Stimulated activated CD8-positive, alpha-beta memory T cell treated with anti-CD3 and anti-CD28 coated beads, Interleukin-12 subunit alpha, Interleukin-12 subunit beta, amount 100 ng/mL, for 4 hours (primary cell): Measurements from ENCODE around the gene MKKS.
"Not testable (repeated sequence)": the region's sequence is repeated elsewhere in the genome, so short reads cannot be mapped to it uniquely, and the experiment has no call there.

Source experiments
- DNase-seq: peaks from one replicate; pipeline ENCODE4 v3.0.0-alpha.2; 2020; ENCODE audit warnings: low read depth

The MKKS gene

GRCh38 chr20:10412591-10413408, 21.2 kb downstream of the MKKS start:
- no peak for DNase-seq

- DNase-seq = no peak
Observed at GRCh38 chr20:10411673-10412072, 22.3 kb downstream of the MKKS start.

- no peak for DNase-seq
Observed at GRCh38 chr20:10408108-10408813, 25.8 kb downstream of the MKKS start.

GRCh38 chr20:10404959-10405530, 29.0 kb downstream of the MKKS start:
- no peak for DNase-seq

- no peak for DNase-seq
Observed at GRCh38 chr20:10404023-10404628, 29.9 kb downstream of the MKKS start.

GRCh38 chr20:10402938-10403608, 30.9 kb downstream of the MKKS start:
- no peak for DNase-seq

GRCh38 chr20:10398834-10399369, 35.1 kb downstream of the MKKS start:
- no peak for DNase-seq

- not testable (repeated sequence) for DNase-seq
Observed at GRCh38 chr20:10394752-10395151, 39.3 kb downstream of the MKKS start.

GRCh38 chr20:10390709-10391108, 43.3 kb downstream of the MKKS start:
- no peak for DNase-seq

GRCh38 chr20:10388597-10388996, 45.4 kb downstream of the MKKS start:
- DNase-seq = no peak

- DNase-seq = no peak
Observed at GRCh38 chr20:10387686-10388085, 46.3 kb downstream of the MKKS start.

GRCh38 chr20:10385850-10386544, 48.0 kb downstream of the MKKS start:
- no peak for DNase-seq

GRCh38 chr20:10381477-10381876, 52.5 kb downstream of the MKKS start:
- DNase-seq = no peak

- no peak for DNase-seq
Observed at GRCh38 chr20:10379761-10380160, 54.3 kb downstream of the MKKS start.

- DNase-seq = no peak
Observed at GRCh38 chr20:10376270-10377075, 57.5 kb downstream of the MKKS start.

- DNase-seq = no peak
Observed at GRCh38 chr20:10375191-10375590, 58.8 kb downstream of the MKKS start.

GRCh38 chr20:10374036-10374435, 60.0 kb downstream of the MKKS start:
- no peak for DNase-seq

- DNase-seq = no peak
Observed at GRCh38 chr20:10371467-10371866, 62.6 kb downstream of the MKKS start.

GRCh38 chr20:10370091-10370887, 63.7 kb downstream of the MKKS start:
- no peak for DNase-seq

GRCh38 chr20:10369723-10370090, 64.3 kb downstream of the MKKS start:
- DNase-seq = no peak
